GM12872 (cell line): Measurements from ENCODE around the gene PAQR5.

Experiments used
- CTCF ChIP-seq: IDR thresholded peaks from 3 replicates; pipeline ENCODE4 v1.5.1; 2011; ENCODE audit warnings: low read depth, mild to moderate bottlenecking, low read length, moderate library complexity; ENCODE audit not compliant: insufficient read depth

The PAQR5 gene

GRCh38 chr15:69393831-69394491 lies 95.2 kb downstream of the PAQR5 start:
- TF ChIP-seq CTCF, result no peak

GRCh38 chr15:69394556-69395282 lies 96.0 kb downstream of the PAQR5 start:
- TF ChIP-seq CTCF, result peak; percentile 96

- TF ChIP-seq CTCF, result no peak
Observed at GRCh38 chr15:69395460-69395859, 96.7 kb downstream of the PAQR5 start.

- TF ChIP-seq CTCF, result no peak
Observed at GRCh38 chr15:69395991-69396390, 97.3 kb downstream of the PAQR5 start.

GRCh38 chr15:69398491-69398891 lies 99.8 kb downstream of the PAQR5 start:
- TF ChIP-seq CTCF, result no peak

GRCh38 chr15:69400850-69401249 lies 102.1 kb downstream of the PAQR5 start:
- TF ChIP-seq CTCF, result no peak

- no peak for TF ChIP-seq CTCF
Observed at GRCh38 chr15:69402816-69403215, 104.1 kb downstream of the PAQR5 start.
